Islet precursor cell (in vitro differentiated cells): ENCODE measurements around the gene CCDC192.
"Not testable (repeated sequence)": the region's sequence is repeated elsewhere in the genome, so short reads cannot be mapped to it uniquely, and the experiment has no call there.

ENCODE experiments used
- DNase-seq: peaks from one replicate; pipeline ENCODE4 v3.0.0-alpha.2; 2018

The CCDC192 gene

DNA sequence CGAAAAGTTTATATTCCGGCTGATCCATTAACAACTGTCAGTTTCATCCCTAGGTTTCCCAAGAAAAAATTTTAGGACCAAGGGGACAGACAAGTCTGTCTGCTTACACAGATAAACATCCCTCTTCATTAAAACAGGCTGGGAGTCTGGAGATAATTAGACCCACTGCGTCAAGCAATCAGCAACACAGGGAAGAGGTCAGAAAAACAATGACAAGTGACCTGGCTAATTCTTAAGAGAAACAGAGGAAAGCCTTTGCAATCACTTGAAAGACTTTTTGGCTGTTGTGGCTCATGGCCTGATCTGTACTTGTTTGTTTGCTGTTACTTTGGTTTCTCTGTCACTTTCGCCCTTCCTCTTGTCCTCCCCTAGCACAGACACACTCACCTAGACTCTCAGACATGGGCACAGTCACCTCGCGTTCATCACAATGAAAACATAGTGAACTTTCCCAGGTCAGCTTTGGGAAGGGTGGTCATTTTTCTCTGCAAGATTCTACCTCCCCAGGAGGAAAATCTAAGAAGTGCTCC is 2.9 kb upstream of the CCDC192 start:
- DNase-seq, result peak; percentile 56

DNA sequence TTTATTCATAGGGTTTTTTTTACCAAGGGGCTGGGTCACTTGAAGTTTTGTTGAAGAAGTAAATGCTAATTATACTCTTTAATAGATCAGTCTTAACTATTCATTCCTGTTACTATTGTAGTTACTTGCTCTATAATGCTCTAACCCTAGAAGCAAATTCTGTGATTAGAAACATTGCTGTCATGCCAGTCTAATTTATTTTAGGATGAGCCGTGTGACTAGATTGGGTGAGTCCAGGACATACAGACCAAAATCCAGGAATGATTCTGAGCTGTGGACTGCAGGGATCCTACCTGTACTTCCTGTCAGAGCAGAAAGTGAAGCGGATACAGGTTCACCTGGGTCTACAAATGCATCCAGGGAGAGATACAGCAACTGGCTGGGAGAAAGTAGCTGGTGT is 757 bp upstream of the CCDC192 start:
- no peak for DNase-seq

DNA sequence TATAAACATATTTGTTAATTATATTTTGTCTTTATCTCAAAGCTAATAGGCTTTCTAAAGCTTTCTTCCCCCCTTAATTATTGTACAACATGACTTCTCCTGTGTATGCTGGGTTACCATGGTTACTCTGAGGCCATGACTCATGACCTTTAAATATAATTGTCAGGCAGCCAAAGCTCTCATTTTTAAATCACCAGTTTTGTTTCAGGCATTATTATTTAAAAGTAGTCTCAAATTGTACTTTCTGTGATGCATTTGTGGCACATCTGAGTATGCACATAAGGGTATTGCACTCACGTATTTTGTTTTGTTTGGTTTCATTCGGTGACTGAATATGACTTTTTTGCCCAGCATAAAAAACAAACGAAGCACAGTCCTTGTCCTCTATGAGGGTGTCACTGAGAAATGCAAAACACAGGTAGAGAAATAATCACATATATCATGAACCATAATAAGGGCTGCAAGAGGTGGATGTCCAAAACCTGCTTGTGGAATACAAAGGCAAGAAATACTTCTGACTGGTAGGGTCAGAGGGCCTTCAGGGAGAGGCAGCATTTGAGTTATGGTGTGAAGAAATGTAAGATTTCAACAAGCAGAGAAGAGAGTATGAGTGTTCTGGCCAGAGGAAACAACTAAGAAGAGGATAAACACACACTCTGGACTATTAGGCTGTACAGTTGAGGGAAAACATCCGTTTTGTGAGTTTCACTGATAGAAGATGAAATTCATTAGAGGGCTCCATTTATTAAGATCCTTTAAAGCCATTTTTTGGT is 2.1 kb downstream of the CCDC192 start:
- no peak for DNase-seq

DNA sequence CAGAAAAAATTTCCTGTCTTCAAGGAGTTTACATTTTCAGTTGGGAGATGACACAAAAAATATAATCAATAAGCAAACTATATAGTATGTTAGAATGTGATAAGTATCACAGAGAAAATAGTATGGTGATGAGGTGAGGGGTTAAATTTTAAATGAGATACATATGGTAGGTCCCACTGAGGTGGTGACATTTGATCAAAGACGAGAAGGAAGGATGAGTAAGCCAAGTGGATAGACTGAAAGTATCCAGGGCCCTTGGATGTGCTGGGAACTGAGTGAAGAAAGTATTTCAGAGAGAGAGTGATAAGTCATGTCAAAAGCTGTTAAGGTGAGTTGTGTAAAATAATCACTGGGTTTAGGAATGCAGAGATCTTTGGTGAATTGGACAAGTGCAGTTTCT is 3.5 kb downstream of the CCDC192 start:
- DNase-seq, result no peak

DNA sequence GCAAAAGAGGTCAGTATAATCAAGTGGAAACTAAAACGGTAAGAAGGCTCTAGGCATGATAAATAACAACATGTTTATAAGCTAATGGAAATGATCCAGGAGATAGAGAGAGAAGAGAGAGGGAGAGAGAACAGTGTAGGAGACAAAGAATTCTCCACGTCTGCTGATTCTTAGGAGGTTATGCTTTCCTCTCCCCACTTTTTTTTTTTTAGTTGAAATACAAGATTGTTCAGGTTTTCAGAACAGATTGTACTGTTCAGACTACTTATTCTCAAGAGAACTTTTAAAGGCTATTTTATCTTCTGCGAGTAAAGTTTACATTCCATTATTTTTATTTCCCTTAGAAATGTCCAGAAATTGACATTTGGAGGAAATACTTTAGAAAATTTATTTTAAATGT is 4.0 kb downstream of the CCDC192 start:
- no peak for DNase-seq

DNA sequence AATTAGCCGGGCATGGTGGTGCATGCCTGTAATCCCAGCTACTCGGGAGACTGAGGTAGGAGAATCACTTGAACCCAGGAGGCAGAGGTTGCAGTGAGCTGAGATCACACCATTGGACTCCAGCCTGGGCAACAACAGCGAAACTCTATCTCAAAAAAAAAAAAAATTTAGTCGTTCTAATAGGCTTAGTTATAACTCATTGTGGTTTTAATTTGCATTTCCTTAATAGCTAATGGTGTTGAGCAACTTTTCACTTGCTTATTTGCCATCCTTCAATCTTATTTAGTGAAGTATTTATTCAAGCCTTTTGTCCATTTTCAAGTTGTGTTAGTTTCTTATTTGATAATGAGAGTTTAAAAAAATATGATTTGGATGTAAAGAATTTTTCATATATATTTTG is 9.9 kb downstream of the CCDC192 start:
- not testable (repeated sequence) for DNase-seq

DNA sequence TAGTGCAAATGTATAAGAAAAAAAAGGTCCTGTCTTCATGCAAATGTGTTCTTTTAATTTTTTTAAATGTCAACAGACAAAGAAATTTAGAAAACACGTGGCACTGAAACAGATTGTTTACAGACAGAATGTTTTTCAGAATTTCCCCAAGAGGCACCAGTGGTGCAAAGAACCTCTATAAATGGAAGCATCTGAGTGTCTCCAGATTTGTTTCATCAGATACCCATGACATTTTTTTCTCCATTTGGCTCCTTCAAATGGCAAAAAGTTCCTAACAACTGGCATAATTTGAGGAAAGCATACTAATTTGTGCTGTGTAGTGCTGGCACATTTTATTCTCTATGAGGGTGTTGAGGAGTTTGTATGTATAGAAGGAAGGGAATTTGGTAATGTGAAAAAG is 15.0 kb downstream of the CCDC192 start:
- no peak for DNase-seq

DNA sequence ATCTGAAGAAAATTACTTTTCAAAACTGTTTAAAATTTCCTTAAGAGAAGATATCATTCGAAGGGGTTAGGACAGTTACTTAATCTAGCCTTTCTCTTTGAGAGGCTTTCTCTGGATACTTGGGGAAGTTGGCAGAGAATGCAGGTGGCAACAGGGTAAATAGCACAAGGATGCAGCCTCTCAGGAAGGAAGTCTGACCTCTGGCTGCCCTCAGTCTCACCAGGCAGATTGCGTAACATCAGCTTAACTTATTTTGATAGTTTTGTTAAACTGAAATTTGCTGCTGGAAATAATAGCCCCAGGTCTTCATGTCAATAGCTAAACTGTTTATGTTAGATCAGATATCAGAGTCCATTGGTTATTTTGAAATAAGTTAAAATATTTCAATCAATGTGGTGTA is 20.4 kb downstream of the CCDC192 start:
- no peak for DNase-seq

DNA sequence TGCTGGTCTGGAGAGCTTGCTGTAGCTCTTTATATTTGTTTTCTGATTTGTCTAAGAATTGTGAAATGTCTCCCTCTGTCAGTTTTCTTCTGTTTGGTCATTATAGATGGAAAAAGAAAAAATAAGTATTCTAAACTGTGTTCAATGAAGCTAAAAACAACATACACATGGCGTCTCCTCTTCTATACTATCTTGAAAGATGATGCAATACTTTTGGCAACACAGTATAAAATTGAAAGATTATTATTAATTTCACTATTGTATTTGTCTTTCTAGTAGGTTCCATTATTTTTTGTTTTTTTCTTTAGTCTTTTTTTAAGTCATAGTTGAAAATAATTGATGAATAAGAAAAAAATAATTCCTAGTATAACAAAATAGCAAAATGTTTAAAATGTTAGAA is 22.5 kb downstream of the CCDC192 start:
- no peak for DNase-seq

DNA sequence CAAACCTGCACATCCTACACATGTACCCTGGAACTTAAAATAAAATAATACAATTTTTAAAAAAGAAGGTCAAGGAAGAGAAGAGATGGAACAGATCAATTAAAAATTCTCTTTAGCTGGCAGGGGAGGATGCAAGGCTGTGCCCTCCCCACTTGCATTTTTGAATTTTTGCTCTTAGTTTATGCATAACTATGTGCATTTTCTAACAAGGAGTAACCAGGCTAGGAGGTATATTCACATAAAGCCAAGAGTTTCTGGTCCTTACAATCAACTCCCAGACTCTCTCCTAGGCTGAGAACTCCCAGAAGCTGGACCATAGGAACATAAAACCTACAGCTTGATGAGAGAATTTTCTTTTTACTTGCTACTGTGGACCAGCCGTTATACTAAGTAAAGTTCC is 29.8 kb downstream of the CCDC192 start:
- no peak for DNase-seq

DNA sequence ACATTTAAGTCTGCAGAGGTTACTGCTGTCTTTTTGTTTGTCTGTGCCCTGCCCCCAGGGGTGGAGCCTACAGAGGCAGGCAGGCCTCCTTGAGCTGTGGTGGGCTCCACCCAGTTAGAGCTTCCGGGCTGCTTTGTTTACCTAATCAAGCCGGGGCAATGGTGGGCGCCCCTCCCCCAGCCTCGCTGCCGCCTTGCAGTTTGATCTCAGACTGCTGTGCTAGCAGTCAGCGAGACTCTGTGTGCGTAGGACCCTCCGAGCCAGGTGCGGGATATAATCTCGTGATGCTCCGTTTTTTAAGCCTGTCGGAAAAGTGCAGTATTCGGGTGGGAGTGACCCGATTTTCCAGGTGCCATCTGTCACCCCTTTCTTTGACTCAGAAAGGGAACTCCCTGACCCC is 36.2 kb downstream of the CCDC192 start:
- not testable (repeated sequence) for DNase-seq

DNA sequence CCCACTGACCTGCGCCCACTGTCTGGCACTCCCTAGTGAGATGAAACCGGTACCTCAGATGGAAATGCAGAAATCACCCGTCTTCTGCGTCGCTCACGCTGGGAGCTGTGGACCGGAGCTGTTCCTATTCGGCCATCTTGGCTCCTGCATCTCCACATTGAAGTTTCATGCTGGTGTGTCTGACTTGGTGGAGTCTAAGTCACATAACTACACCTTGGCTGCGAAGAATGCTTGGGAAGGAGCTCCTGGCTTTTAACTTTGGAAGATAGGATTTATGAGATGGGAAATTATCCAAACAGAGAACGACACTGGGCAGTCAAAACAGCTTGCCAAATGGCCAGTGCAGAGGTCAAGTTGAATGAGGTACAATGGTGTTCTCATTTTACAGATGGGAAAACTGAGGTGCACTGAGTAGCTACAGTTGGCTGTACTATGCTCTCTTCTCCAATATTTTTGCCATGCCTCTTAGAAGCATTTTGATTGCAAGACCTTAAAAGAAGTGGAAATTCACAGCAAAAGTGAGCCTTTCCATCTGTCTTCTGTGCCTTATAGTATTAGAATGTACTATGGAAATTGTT is 36.7 kb downstream of the CCDC192 start:
- no peak for DNase-seq

DNA sequence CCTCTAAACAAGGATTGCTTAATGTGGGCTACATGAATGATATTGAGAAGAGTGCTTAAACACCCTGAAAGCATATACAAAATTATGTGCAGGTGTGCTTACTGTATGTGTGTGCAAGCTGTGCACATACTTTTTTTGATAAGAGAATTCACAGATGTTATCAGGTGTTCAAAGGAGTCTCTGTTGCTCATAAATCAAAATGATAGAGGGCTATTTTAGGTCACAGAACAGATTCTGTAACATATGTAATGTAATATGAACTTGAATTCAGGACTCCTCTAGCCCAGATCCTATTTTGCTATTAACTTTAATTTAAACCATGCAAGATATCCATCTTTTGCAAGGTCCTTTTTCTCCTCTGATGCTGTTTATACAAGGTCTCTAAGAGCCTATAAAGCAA is 38.2 kb downstream of the CCDC192 start:
- DNase-seq, result no peak

DNA sequence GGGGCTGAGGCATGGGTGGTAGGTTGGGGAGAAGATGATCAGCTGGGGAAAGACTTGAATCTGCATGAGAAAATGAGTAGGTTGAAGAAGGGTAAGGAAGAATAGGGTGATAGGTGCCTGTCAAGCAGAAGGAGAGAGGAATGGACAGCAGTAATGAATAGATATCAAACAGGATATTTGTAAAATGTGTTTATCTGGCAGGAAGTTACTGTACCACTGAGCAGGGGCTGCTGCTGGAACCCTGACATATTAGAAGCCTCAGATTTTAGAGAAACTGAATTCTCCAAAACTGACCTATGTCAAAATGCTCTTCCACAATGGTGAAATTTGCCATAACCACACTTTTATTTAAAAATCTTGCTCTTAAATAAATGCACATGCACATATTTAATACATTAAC is 41.0 kb downstream of the CCDC192 start:
- no peak for DNase-seq

DNA sequence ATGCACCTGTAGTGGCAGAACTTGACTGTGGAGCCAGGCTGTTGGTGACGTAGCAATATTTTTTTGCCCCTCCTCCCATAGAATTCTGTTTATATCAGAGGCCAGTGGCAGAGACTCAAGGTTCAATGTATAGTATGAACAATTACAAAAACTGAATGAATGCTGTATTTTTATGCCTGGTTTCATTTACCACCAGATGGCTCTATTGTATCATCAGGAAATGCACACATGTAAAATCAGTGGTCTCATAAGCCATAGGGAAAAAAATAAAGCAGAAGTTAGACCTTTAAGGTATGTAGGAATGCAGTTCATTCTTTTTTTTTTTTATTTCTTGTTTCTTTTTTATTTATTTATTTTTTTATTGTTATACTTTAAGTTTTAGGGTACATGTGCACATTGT is 43.6 kb downstream of the CCDC192 start:
- no peak for DNase-seq

DNA sequence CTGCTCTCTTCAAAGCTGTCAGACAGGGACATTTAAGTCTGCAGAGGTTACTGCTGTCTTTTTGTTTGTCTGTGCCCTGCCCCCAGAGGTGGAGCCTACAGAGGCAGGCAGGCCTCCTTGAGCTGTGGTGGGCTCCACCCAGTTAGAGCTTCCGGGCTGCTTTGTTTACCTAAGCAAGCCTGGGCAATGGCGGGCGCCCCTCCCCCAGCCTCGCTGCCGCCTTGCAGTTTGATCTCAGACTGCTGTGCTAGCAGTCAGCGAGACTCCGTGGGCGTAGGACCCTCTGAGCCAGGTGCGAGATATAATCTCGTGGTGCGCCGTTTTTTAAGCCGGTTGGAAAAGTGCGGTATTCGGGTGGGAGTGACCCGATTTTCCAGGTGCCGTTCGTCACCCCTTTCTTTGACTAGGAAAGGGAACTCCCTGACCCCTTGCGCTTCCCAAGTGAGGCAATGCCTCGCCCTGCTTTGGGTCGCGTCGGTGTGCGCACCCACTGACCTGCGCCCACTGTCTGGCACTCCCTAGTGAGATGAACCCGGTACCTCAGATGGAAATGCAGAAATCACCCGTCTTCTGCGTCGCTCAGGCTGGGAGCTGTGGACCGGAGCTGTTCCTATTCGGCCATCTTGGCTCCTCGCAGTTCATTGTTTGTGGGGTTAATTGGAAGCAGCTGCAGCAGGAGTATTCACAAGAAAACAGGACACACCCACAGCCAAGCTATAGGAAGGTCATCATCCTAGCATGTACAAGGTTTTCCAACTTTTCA is 49.5 kb downstream of the CCDC192 start:
- DNase-seq, result not testable (repeated sequence)

DNA sequence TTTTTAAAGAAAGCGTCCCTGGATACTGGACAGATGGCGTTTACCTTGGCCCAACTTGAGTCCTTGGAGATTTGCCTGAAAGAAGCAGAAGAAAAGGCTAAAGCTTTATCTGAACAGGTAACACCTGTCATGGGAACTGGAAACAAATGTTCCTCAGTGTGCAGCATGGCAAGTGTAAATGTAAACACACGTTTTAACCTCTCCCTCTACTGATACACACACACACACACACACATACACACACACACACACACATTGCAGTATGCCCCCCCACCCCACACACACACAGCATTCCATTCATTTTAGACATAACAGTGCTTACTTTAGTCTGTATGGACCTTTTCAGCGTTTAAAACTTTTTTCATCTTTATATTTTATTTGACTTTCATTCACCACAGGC is 51.1 kb downstream of the CCDC192 start:
- peak; percentile 57 for DNase-seq

DNA sequence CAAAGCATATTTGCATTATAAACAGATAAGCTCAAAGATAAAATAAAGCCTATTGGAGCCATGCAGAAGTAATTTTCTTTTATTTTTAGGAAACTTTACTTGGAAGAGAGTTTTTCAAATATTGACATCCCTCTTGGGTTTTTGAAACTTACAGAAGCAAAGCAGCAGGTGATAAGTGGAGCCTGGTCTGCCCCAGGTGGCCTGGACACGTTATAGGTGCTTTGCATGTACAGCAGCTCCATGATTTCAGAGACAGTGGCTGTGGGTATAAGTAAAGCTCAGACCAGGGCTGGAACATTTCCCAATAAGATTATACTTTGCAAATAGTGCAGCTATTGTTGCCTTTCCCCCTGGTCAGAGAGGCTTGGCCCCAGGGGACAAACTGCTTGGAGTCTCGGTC is 51.5 kb downstream of the CCDC192 start:
- DNase-seq, result no peak

DNA sequence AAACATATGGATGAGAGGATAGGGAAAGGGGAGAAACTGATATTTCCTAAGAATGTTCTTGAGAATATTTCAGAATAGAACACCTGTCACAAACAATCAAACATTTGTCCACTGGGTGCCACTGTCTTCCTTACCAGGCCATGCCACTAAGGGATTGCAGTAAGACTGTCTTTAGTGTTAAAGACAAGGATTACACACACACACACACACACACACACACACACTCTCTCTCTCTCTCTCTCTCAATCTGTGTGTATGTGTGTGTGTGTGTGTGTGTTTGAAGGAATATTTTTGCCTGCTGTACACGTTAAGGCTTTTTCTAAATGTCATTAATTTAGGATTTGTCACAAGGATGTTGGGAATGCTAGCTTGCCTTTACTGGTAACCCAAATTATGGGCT is 54.4 kb downstream of the CCDC192 start:
- DNase-seq, result no peak

DNA sequence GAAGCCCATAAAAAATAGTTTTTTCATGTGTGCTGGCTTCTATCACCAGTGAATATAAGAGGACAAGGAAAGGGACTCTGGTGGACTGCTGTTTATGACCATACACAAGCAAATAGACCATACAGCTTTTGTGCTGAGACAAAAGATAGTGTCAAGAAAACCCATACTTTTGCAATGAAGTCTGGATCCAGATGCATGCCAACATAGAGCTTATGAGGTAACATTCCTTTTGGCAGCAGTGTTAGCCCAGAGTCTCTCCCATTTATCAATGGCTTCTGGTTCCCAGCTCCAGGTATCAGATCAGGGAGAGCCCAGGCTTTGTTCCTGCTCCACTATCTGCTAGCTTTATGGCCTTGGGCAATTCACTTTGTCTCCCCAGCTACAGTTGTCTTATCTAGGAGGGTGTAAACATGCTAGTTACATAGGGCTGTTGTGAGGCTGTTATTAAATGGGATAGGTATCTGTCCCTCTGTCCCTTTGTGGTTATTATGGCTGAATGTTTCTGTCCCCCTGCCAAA is 55.6 kb downstream of the CCDC192 start:
- DNase-seq, result peak; percentile 71

DNA sequence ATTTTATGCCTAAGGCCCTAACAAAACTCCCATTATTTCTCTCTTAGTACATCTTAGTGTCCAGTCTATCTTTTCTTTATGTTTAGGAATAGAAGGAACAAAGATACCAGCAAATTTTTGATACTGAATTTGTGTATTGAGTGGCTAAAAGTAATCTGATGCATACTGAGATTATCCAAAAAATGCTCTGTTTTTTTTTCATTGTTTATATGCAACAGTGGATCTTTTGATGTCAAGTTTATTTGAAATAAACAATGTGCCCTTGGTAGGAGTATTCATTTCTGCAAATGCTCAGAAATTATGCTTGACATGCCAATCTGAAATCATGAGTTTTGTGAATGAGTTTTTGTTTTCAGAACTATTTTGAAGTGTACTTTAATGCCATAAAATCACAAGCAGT is 58.7 kb downstream of the CCDC192 start:
- no peak for DNase-seq

DNA sequence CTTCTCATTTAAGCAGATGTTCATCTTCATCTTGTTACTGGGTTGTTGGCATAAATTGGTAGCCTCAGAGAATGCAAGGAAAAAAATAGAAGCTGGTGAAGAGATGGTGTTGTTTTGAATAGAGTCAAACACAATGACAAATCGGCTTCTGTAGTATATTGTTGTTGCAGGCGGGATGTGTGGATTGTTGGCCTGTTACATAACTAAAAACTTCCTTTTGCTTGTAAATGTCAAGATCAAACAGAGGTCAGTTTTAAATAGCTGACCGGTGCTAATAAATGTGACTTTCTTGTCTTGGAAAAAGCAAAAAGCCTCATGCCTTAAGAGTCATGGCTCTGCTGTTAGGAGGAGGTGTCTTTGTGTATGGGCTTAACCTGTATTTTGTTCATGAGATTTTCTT is 59.2 kb downstream of the CCDC192 start:
- no peak for DNase-seq

DNA sequence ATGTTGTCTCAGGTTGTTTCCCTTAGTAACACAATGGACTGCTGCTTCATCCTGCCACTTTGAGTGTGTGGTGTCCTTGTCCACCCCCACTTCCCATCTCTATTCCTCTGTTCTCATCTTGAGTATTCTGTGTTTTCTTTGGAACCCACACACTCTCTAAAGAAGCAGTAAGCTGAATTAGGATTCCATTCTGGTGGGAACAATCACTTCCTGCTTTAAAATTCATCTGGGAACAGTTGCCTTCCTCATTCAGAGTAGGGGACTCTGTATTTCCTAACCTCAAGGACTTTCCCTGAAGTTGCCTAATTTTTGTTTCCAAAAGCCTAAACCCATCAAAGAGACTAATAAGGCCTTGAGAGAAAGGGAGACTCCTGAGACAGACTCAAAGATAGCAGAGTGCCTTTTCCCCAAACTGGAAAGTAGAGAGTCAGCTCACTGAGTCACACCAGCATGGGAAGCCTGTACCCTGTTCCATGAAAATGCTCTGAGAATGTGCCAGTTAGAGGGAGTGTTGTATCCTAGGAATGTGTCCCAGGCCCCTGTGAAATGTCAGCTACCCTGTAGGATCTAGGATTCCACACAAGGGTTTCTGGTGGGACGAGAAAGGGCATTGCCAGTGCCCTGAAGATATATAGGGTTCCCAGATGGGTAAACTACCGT is 63.6 kb downstream of the CCDC192 start:
- DNase-seq, result peak; percentile 67
